ENCODE measurements around the gene SOCS1. TPM values are rescaled to one million over a fixed set of nuclear protein-coding genes. Genes with fewer than 3 reads are reported as not detected.
"Not testable (repeated sequence)": the region's sequence is repeated elsewhere in the genome, so short reads cannot be mapped to it uniquely, and the experiment has no call there.

Gene SOCS1
- 0.17 TPM in 1 of 2 replicates, not detected in the other for total RNA-seq (2014; rRNA removed; shearing (Covaris generic))

- peak; percentile 72 for DNase-seq (ENCODE audit: low spot score)
Observed at GRCh38 chr16:11255737-11256660, at the start of gene SOCS1. Gene SOCS1 (minus strand): TSS chr16:11256204. CDS start chr16:11255478, 726 bp downstream.

- DNase-seq (ENCODE audit: low spot score), result no peak
Observed at GRCh38 chr16:11303405-11304138, 47.6 kb upstream of the SOCS1 start.

DNA sequence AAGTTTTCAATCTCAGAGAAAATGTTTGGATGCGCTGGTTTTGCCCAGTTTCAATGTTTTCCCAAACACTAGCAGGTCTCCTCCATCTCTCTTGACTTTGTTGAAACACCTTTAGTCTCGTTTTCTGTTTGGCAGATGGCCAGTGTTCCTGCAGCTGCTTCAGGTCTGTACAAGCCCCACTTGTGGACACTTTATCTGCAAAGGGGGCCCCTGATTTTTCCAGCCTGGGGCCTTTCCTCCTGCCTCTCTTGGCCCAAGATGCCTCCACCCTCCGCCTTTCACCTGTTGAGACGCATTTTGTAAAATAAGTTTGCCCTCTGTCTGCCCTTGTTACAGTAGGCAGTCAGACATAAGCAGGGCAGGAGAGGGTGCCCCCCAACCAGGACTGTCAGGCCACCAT, 47.0 kb upstream of the SOCS1 start:
- no peak for DNase-seq (ENCODE audit: low spot score)

DNA sequence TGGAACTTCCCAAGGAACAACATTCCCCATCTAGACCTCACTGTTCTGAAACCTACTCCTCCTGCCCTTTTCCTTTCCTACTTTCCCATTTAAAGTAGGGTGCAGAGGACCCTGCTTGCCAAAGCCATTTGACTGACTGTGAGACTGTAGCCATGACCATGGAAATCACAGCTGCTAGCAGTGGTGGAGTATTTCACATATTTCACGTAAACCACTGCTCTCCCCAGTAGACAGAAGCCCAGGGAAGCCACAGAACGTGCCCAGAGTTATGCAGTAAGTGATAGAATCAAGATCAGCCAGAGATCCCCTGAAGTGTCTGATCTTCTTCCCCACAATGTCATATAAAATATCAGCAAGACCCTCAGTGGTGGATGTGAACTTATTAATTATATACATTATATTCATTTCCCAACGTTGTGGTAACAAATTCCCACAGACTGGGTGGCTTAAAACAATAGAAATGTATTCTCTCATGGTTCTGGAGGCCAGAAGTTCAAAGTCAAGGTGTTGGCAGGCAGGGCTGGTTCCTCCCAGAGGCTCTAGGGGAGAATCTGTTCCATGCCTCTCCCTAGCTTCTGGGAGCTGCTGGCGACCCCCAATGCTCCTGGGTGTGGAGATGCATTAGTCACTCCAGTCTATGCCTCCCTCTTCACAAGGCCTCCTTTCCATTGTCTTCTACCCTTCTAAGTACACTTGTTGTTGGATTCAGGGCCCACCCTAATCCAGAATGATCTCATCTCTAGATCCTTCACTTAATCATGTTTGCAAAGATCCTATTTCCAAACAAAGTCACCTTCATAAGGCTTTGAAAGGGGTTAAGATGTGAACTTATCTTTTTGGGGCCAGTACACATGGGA, 45.9 kb upstream of the SOCS1 start:
- no peak for DNase-seq (ENCODE audit: low spot score)

DNA sequence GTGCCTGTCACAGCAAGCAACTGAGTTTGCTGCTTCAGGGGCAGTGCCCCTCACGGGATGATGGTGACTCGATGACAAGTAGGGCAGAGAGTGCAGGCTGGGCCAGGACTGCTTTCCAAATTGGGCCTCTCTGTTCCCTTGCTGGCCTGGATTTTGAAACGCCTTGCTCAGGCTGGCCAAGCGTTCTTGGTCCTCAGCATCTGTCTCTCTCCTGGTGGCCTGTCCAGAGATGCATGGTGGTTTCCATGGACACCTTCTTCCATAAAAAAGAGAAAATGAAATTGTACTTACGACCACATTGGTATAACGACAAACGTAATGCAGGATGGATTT, 44.5 kb upstream of the SOCS1 start:
- no peak for DNase-seq (ENCODE audit: low spot score)

GRCh38 chr16:11299865-11300559, 44.0 kb upstream of the SOCS1 start:
- DNase-seq (ENCODE audit: low spot score), result no peak

DNA sequence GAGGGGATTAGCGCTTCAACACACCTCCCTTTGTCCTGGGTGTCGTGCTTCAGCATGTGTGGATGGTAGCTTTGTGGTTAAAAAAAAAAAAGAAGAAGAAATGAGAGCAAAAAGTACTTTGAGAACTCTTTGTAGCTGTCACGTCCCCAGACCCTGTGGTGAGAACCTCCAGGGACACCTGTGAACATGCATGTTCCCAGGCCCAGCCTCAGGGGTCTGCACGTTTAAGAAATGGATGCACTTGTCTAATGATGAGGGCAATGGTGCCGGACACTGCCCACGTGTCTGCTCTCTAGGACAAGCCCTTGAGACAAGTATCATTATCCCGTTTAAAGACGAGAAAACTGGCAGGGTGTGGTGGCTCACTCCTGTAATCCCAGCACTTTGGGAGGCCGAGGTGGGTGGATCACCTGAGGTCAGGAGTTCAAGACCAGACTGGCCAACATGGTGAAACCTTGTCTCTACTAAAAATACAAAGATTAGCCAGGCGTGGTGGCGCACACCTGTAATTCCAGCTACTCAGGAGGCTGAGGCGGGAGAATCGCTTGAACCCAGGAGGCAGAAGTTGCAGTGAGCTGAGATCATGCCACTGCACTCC, 43.0 kb upstream of the SOCS1 start:
- DNase-seq (ENCODE audit: low spot score), result not testable (repeated sequence)

DNA sequence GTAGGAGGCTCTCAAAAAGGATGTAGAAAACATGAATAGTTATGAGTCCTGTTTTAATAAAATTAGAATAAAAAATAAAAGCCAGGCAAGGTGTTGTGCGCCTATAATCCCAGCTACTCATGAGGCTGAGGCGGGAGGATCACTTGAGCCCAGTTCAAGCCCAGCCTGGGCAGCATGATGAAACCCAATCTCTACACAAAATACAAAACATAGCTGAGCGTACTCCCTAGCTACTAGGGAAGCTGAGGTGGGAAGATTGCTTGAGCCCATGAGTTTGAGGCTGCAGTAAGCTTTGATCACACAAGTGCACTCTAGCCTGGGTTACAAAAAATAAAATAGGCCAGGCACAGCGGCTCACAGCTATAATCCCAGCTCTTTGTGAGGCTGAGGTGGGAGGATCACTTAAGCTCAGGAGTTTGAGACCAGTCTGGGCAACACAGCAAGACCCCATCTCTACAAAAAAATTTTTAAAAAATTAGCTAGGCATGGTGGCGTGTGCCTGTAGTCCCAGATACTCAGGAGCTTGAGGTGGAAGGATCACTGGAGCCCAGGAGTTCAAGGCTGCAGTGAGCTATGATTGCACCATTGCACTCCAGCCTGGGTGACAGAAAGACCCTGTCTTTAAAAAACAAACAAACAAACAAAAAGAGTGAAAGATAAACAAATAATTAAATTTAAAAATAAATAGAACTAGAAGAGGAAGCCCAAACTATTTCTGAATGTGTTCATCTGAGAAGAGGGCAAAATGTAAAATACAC, 42.3 kb upstream of the SOCS1 start:
- no peak for DNase-seq (ENCODE audit: low spot score)

DNA sequence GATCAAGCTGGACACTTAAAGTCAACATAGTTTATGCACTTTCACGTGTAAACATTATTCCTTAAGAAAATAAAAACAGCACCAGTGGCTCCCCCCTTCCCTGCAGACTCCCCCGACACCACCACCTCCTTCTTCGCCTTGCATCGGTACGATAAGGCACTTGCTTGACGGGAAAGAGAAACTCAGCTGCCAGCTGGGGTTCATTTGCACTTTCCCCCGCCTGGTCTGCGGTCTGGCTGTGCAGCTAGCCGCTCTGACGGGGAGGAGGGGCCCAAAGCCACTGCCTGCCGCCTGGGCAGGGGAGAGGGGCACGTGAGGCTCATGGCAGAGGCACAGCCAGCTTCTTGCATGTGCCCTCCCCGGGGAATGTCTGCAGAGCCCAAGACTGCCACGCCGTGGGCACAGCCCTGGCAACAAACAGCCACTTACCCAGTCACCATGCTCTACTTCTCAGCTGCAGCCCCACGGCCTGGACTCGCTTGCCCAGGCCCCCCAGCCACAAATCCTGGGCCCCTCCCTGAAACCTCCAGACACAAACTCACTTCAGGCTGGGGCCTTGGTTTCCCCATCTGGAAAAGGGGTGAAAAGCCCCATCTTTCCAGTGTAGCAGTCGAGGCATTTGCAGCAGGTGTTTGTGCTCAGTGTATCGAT, 41.6 kb upstream of the SOCS1 start:
- DNase-seq (ENCODE audit: low spot score), result peak; percentile 61

DNA sequence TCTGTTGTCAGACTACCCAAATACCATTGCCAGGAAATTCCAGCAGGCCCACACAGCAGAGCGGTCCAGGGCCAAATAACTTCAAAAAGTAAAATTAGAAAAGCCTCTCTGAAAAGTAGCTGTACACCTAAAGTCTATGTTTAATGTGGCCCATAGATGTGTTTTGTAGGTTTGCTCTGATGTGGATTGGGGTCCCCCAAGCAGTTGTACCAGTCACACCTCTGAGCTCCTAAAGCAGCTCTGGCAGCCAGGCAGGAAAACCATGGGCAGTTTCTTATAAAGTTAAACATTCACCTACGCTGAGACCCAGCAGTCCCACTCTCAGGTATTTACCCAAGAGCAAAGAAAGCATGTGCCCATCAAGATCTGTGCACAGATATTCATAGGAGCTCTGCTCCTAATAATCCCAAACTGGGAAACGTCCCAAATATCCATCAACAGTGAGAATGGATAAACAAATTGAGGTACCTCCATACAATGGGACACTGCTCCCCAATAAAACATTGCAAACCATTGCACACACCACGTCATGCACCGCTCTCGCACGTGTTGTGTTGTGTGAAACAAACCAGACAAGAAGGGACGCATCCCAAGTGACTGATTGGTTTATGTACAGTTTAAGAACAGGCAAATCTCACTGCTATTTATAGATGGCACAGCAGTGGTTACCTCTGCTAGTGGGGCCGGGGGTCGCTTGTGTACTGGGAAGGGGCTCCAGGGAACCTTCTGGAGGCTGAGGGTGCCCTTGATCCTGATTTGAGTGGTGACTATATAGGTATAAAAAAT, 40.9 kb upstream of the SOCS1 start:
- no peak for DNase-seq (ENCODE audit: low spot score)

GRCh38 chr16:11296351-11296705, 40.3 kb upstream of the SOCS1 start:
- no peak for DNase-seq (ENCODE audit: low spot score)

DNA sequence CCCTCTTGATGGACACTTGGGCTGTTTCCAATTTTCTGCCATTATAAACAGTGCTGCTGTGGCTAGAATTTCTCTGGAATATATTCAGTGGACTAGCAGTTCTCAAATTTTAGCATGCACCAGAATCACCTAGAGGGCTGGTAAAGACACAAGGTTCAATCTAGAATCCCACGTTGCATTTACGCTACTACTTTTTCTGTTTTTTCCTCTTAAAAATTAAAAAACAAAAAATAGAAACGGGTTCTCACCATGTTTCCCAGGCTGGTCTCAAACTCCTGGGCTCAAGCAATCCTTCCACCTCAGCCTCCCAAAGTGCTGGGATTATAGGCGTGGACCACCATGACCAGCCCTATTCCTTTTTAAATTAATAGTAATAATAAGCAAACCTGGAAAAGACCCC, 39.7 kb upstream of the SOCS1 start:
- DNase-seq (ENCODE audit: low spot score), result no peak

DNA sequence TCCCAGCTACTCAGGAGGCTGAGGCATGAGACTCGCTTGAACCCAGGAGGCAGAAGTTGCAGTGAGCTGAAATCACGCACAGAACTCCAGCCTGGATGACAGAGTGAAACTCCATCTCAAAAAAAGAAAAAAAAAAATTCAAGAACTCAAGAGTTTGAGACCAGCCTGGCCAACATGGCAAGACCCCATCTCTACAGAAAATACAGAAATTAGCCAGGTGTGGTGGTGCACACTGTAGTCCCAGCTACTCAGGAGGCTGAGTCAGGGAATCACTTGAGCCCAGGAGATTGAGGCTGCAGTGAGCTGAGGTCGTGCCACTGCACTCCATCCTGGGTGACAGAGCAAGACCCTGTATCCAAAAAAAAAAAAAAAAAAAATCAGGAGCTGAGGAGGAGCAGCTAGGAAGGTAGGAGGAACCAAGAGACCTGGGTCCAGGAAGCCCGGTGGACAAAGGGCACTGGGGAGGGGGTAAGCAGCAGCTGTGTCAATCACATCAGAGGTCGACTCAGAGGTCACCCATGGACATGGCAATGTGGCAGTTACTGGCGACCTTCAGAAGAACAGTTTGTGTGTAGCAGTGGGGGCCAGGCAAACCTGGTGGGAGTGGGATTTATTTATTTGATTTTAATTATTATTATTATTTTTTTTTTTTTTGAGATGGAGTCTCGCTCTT, 36.2 kb upstream of the SOCS1 start:
- no peak for DNase-seq (ENCODE audit: low spot score)

- DNase-seq (ENCODE audit: low spot score), result no peak
Observed at GRCh38 chr16:11291091-11291703, 35.2 kb upstream of the SOCS1 start.

- DNase-seq (ENCODE audit: low spot score), result no peak
Observed at GRCh38 chr16:11290102-11290893, 34.3 kb upstream of the SOCS1 start.

DNA sequence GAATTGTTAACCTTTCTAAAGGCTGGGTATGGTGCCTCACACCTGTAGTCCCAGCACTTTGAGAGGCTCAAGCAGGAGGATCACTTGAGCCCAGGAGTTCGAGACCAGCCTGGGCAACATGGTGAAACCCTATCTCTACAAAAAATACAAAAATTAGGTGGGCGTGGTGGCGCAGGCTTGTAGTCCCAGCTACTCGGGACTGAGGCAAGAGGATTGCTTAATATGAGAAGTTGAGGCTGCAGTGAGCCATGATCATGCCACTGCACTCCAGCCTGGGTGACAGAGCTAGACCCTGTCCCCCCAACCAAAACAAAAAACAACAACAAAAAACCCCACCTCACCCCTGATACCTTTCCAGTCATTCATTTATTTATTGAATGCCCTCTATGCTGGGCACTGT, 33.7 kb upstream of the SOCS1 start:
- not testable (repeated sequence) for DNase-seq (ENCODE audit: low spot score)

DNA sequence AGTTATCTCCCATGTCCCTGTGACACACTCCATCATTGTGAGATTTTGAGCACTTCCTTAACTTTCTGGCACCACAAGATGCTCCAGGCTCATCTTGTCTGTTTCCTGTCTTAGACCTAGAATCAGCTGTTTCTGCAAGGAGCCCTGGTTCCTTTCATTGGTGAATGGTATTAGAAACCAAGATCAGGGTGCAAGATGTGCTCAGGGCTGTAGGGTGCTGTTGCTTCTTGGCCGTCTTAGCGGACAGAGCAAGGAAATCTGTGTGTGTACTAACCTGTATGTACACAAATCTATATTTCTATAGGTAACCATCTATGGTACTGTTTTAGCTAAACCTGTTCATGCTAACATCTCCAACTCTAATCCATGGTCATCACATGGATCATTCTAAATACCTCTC, 33.2 kb upstream of the SOCS1 start:
- no peak for DNase-seq (ENCODE audit: low spot score)
